ENCODE results near the gene MCM7.

MCM7 gene

DNA sequence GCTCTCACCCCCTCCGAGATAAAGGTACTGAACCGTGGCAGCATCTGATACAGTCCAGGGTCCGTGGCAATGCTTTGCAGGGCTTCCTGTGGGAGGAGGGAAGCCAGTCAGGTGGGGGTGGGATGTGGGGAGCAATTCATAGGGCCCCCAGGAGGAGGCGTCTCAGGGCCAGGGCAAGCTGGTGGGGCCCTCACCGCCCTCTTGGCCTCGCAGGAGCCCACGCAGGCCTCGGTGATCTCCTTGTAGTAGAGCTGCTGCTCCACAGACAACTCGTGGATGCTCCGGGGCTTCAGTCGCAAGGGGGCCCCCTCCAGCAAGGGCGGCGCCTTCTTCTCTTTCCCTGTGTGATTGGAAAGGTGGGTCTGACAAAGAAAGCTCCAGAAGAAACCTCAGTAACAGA, 10.7 kb upstream of the MCM7 start:
- Histone ChIP-seq H3K4me2 (ENCODE audit: low read length) (peak overlapping the region; percentile 30; the same call in 1 of the 2 replicates), H3K9me3 (ENCODE audit: control insufficient read depth, insufficient read depth, low read length) (no peaks in the 10 kb centered on the region), H3K4me1 (ENCODE audit: control insufficient read depth, low read length) (peaks cover 11% of the 10 kb centered on the region), H3K27ac (ENCODE audit: low read depth, low read length) (no peak overlapping the region), H3K27me3 (ENCODE audit: control insufficient read depth, low read length) (no peaks in the 10 kb centered on the region), H3K9me2 (replicated peaks; ENCODE audit: control insufficient read depth, low read length) (no peaks in the 10 kb centered on the region), H4K20me1 (ENCODE audit: control insufficient read depth, insufficient read depth, low read depth, low read length) (no peaks in the 10 kb centered on the region), H3K36me3 (ENCODE audit: control insufficient read depth, low read length) (peaks cover 69% of the 10 kb centered on the region), H3K4me3 (ENCODE audit: low read length) (no peak overlapping the region), H3F3A (ENCODE audit: control insufficient read depth, insufficient read depth) (no peaks in the 10 kb centered on the region), H3K79me2 (ENCODE audit: control insufficient read depth, low read length) (no peaks in the 10 kb centered on the region)
- no peak for TF ChIP-seq EZH2phosphoT487 (IDR thresholded peaks at IDR 0.05; ENCODE audit: borderline replicate concordance, low read length)
- TF ChIP-seq, protein P1, sequence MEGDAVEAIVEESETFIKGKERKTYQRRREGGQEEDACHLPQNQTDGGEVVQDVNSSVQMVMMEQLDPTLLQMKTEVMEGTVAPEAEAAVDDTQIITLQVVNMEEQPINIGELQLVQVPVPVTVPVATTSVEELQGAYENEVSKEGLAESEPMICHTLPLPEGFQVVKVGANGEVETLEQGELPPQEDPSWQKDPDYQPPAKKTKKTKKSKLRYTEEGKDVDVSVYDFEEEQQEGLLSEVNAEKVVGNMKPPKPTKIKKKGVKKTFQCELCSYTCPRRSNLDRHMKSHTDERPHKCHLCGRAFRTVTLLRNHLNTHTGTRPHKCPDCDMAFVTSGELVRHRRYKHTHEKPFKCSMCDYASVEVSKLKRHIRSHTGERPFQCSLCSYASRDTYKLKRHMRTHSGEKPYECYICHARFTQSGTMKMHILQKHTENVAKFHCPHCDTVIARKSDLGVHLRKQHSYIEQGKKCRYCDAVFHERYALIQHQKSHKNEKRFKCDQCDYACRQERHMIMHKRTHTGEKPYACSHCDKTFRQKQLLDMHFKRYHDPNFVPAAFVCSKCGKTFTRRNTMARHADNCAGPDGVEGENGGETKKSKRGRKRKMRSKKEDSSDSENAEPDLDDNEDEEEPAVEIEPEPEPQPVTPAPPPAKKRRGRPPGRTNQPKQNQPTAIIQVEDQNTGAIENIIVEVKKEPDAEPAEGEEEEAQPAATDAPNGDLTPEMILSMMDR (IDR thresholded peaks at IDR 0.05; ENCODE audit: low read depth, low read length, poor library complexity, severe bottlenecking) = peak; percentile 42

DNA sequence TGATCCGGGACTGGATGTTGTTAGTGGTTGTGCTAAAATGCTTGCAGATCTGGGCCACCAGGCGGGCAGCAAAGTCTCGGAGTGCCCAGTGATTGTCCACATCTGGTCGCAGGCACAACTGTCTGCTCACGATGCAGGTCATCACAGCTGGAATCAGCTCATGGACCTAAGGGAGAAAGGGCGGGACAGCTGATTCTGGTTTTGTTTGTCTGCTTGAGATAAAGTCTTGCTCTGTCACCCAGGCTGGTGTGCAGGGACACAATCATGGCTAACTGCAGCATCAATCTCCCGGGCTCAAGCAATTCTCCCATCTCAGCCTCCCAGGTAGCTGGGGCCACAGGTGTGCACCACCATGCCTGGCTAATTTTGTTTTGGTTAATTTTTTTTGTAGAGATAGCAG, 10.0 kb upstream of the MCM7 start:
- no peak overlapping the region for H3K27ac ChIP-seq (ENCODE audit: low read depth, low read length)
- H3K79me2 ChIP-seq (ENCODE audit: control insufficient read depth, low read length) = no peaks in the 10 kb centered on the region
- H3K27me3 ChIP-seq (ENCODE audit: control insufficient read depth, low read length) = no peaks in the 10 kb centered on the region
- no peaks in the 10 kb centered on the region for H4K20me1 ChIP-seq (ENCODE audit: control insufficient read depth, insufficient read depth, low read depth, low read length)
- H3K4me1 ChIP-seq (ENCODE audit: control insufficient read depth, low read length) = peaks cover 11% of the 10 kb centered on the region
- H3K4me3 ChIP-seq (ENCODE audit: low read length) = no peak overlapping the region
- H3K36me3 ChIP-seq (ENCODE audit: control insufficient read depth, low read length) = peaks cover 75% of the 10 kb centered on the region
- no peaks in the 10 kb centered on the region for H3K9me2 ChIP-seq (replicated peaks; ENCODE audit: control insufficient read depth, low read length)
- H3K9me3 ChIP-seq (ENCODE audit: control insufficient read depth, insufficient read depth, low read length) = no peaks in the 10 kb centered on the region
- TF ChIP-seq, protein P1 (IDR thresholded peaks at IDR 0.05; ENCODE audit: low read depth, low read length, poor library complexity, severe bottlenecking) = no peak
- no peak for TF ChIP-seq EZH2phosphoT487 (IDR thresholded peaks at IDR 0.05; ENCODE audit: borderline replicate concordance, low read length)
- H3F3A ChIP-seq (ENCODE audit: control insufficient read depth, insufficient read depth) = no peaks in the 10 kb centered on the region
- no peak overlapping the region; the same call in 1 of the 2 replicates for H3K4me2 ChIP-seq (ENCODE audit: low read length)

DNA sequence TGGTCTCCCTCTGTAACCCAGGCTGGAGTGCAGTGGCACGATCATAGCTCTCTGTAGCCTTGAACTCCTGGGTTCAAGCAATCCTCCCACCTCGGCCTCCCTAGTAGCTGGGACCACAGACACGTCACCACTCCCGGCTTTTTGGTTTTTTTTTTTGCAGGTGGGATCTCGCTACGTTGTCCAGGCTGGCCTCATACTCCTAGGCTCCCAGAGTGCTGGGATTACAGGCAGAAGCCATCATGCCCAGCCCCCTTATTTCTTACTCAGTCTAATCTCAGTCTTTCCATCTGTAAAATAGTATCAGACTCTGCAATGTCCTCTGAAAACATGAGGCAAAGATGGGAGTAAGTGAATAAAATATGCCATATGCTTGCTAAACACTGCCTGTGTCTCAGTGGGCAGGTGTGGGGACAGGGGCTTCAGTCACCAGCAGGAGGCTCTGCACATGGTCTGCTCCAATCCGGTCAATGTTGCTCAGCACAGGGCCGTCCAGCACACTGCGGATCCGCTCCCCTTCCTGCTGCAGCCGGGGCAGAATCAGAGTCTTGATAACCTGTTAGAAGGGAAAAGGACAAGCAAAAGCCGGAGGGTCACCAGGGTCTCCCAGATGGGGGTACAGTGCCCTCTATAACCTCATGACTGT, 8.4 kb upstream of the MCM7 start:
- no peaks in the 10 kb centered on the region for H3F3A ChIP-seq (ENCODE audit: control insufficient read depth, insufficient read depth)
- H3K27me3 ChIP-seq (ENCODE audit: control insufficient read depth, low read length) = no peaks in the 10 kb centered on the region
- no peak overlapping the region for H3K4me3 ChIP-seq (ENCODE audit: low read length)
- H3K36me3 ChIP-seq (ENCODE audit: control insufficient read depth, low read length) = peaks cover 85% of the 10 kb centered on the region
- H3K9me2 ChIP-seq (replicated peaks; ENCODE audit: control insufficient read depth, low read length) = no peaks in the 10 kb centered on the region
- TF ChIP-seq EZH2phosphoT487 (IDR thresholded peaks at IDR 0.05; ENCODE audit: borderline replicate concordance, low read length) = no peak
- TF ChIP-seq, protein P1 (IDR thresholded peaks at IDR 0.05; ENCODE audit: low read depth, low read length, poor library complexity, severe bottlenecking) = peak; percentile 29
- H3K4me1 ChIP-seq (ENCODE audit: control insufficient read depth, low read length) = peaks cover 11% of the 10 kb centered on the region
- no peaks in the 10 kb centered on the region for H4K20me1 ChIP-seq (ENCODE audit: control insufficient read depth, insufficient read depth, low read depth, low read length)
- no peaks in the 10 kb centered on the region for H3K9me3 ChIP-seq (ENCODE audit: control insufficient read depth, insufficient read depth, low read length)
- H3K79me2 ChIP-seq (ENCODE audit: control insufficient read depth, low read length) = no peaks in the 10 kb centered on the region
- H3K4me2 ChIP-seq (ENCODE audit: low read length) = no peak overlapping the region
- no peak overlapping the region for H3K27ac ChIP-seq (ENCODE audit: low read depth, low read length)

All from DOHH2 (cell line).